Measurements from ENCODE around the gene MAP1A. TPM values are rescaled to one million over a fixed set of nuclear protein-coding genes. Genes with fewer than 3 reads are reported as not detected.
"Not testable (repeated sequence)": the region's sequence is repeated elsewhere in the genome, so short reads cannot be mapped to it uniquely, and the experiment has no call there.

Gene MAP1A
- total RNA-seq, 2 donors from 2014 or later, result 6.2 to 21.9 TPM

- Histone ChIP-seq H3K27me3 (replicated peaks; ENCODE audit: insufficient read depth) (no peaks in the 10 kb centered on the region), H3K4me3 (no peak overlapping the region), H3K27ac (no peak overlapping the region), H3K9me3 (no peaks in the 10 kb centered on the region), H3K4me1 (replicated peaks) (no peaks in the 10 kb centered on the region), H3K36me3 (no peaks in the 10 kb centered on the region)
- intact Hi-C loops (cut with DNase I), result no loop called here
- 79% methylated on average over 2 of the region's 2 CpGs for WGBS
- TF ChIP-seq CTCF (IDR thresholded peaks at IDR 0.05), result no peak
- TF ChIP-seq POLR2A (IDR thresholded peaks at IDR 0.05), result no peak
- TF ChIP-seq POLR2AphosphoS5 (IDR thresholded peaks at IDR 0.05), result no peak
- DNase-seq (ENCODE audit: low spot score), result no peak
These were observed 35.6 kb downstream of the MAP1A start for GRCh38 chr15:43552986-43553385.

- H3K36me3 ChIP-seq; H3K4me3 ChIP-seq; DNase-seq (ENCODE audit: low spot score); H3K9me3 ChIP-seq; H3K4me1 ChIP-seq (replicated peaks); intact Hi-C loops (cut with DNase I); H3K27me3 ChIP-seq (replicated peaks; ENCODE audit: insufficient read depth); H3K27ac ChIP-seq: not testable (repeated sequence)
- WGBS, result no CpG with 5 or more reads among the region's 3 CpGs
These were observed 45.3 kb downstream of the MAP1A start for GRCh38 chr15:43562753-43563152.

GRCh38 chr15:43563793-43564192 lies 46.4 kb downstream of the MAP1A start:
- not testable (repeated sequence) for H3K36me3 ChIP-seq

GRCh38 chr15:43566615-43567014 lies 49.2 kb downstream of the MAP1A start:
- H3K9me3 ChIP-seq; H3K4me3 ChIP-seq; DNase-seq (ENCODE audit: low spot score); H3K36me3 ChIP-seq; H3K4me1 ChIP-seq (replicated peaks); H3K27ac ChIP-seq; H3K27me3 ChIP-seq (replicated peaks; ENCODE audit: insufficient read depth); intact Hi-C loops (cut with DNase I): not testable (repeated sequence)
- WGBS, result no CpG with 5 or more reads among the region's 2 CpGs

More at GRCh38 chr15:43563793-43564192, 46.4 kb downstream of the MAP1A start:
- H3K9me3 ChIP-seq; H3K4me3 ChIP-seq; H3K4me1 ChIP-seq (replicated peaks); intact Hi-C loops (cut with DNase I); DNase-seq (ENCODE audit: low spot score); H3K27ac ChIP-seq; H3K27me3 ChIP-seq (replicated peaks; ENCODE audit: insufficient read depth): not testable (repeated sequence)
- no CpG with 5 or more reads among the region's 8 CpGs for WGBS

GRCh38 chr15:43574607-43575006 lies 57.2 kb downstream of the MAP1A start:
- H3K27me3 ChIP-seq (replicated peaks; ENCODE audit: insufficient read depth); H3K27ac ChIP-seq; H3K36me3 ChIP-seq; H3K9me3 ChIP-seq; H3K4me3 ChIP-seq; DNase-seq (ENCODE audit: low spot score); H3K4me1 ChIP-seq (replicated peaks); intact Hi-C loops (cut with DNase I): not testable (repeated sequence)
- no CpG with 5 or more reads among the region's 1 CpG for WGBS

Other genes with a start within 250 kb of the MAP1A start
- 1 to 10 TPM in 1 of 2 donors, not detected in 1; 2.7 TPM for gene TGM7, start 215.4 kb upstream of the MAP1A start, total RNA-seq
- 1 to 10 TPM; 6.8 to 7.4 TPM for gene LCMT2, start 187.0 kb upstream of the MAP1A start, total RNA-seq
- gene ZSCAN29, start 146.6 kb upstream of the MAP1A start, total RNA-seq, result 10 to 100 TPM; 18.3 to 26.2 TPM
- gene TUBGCP4, start 146.5 kb upstream of the MAP1A start, total RNA-seq, result 10 to 100 TPM; 13.5 to 13.8 TPM
- 10 to 100 TPM; 36.3 to 73.6 TPM for gene TP53BP1, start 24.5 kb upstream of the MAP1A start, total RNA-seq
- 10 to 100 TPM; 19.0 to 58.4 TPM for gene PPIP5K1, start 72.6 kb downstream of the MAP1A start, total RNA-seq
- 10 to 100 TPM in 1 of 2 donors, 1 to 10 TPM in 1; 3.5 to 18.9 TPM for gene CKMT1B, start 76.4 kb downstream of the MAP1A start, total RNA-seq
- gene STRC, start 101.2 kb downstream of the MAP1A start, total RNA-seq, result 1 to 10 TPM; 1.3 to 3.5 TPM
- 10 to 100 TPM in 1 of 2 donors, 1 to 10 TPM in 1; 3.5 to 10.1 TPM for gene CATSPER2, start 131.2 kb downstream of the MAP1A start, total RNA-seq
- gene CKMT1A, start 176.3 kb downstream of the MAP1A start, total RNA-seq, result 1 to 10 TPM; 4.6 to 4.8 TPM
- gene PDIA3, start 228.8 kb downstream of the MAP1A start, total RNA-seq, result 100 to 1,000 TPM; 172 to 432 TPM